ENCODE measurements around the gene GLRX. TPM values are rescaled to one million over a fixed set of nuclear protein-coding genes. Genes with fewer than 3 reads are reported as not detected.

GLRX gene
- total RNA-seq, 2 donors from 2014 or later, result 8.6 to 17.6 TPM

GRCh38 chr5:95783661-95784060 is 38.9 kb downstream of the GLRX start:
- DNase-seq, result no peak
- no peaks in the 10 kb centered on the region for H3K27me3 ChIP-seq
- H3K9me3 ChIP-seq, result no peaks in the 10 kb centered on the region
- peaks cover 28% of the 10 kb centered on the region for H3K4me1 ChIP-seq
- H3K36me3 ChIP-seq (replicated peaks in 1 of 2; ENCODE audit: insufficient read depth in 1 of 2, low read depth in 2 of 2), result peaks cover 0 to 24% of the 10 kb centered on the region in 2 donors
- TF ChIP-seq POLR2A (IDR thresholded peaks at IDR 0.05) (no peak), CTCF (IDR thresholded peaks at IDR 0.05) (no peak)
- no peak overlapping the region for H3K27ac ChIP-seq
- no peak for ATAC-seq
- H3K4me3 ChIP-seq, result no peak overlapping the region
- intact Hi-C loops (cut with DNase I), result loop anchor here (2.0 kb wide), 1 partner anchor 55 kb away; no protein-coding TSS in a partner anchor
- WGBS, 2 donors, result 94% methylated on average over 3 of the region's 3 CpGs

- intact Hi-C loops (cut with DNase I), result loop anchor here (2.0 kb wide), 1 partner anchor 57 kb away; no protein-coding TSS in a partner anchor
Observed at GRCh38 chr5:95782181-95782580, 40.3 kb downstream of the GLRX start.

GRCh38 chr5:95781101-95781583 is 41.4 kb downstream of the GLRX start:
- Histone ChIP-seq H3K27ac (peak overlapping the region in 3 of 4 donors; percentile 7 to 54 (median 39)), H3K27me3 (no peaks in the 10 kb centered on the region), H3K4me1 (peaks cover 31% of the 10 kb centered on the region), H3K9me3 (no peaks in the 10 kb centered on the region), H3K4me3 (no peak overlapping the region), H3K36me3 (replicated peaks in 1 of 2; ENCODE audit: insufficient read depth in 1 of 2, low read depth in 2 of 2) (peaks cover 0 to 10% of the 10 kb centered on the region in 2 donors)
- 25 to 28% methylated on average over 4 of the region's 4 CpGs for WGBS, 2 donors
- TF ChIP-seq CTCF (IDR thresholded peaks at IDR 0.05) (peak; percentile 60 to 93 (median 78)), POLR2A (IDR thresholded peaks at IDR 0.05) (no peak)
- ATAC-seq (peak; percentile 89), DNase-seq (peak; percentile 74 to 88 (median 82))
- intact Hi-C loops (cut with DNase I), result no loop called here

More at GRCh38 chr5:95782181-95782580, 40.3 kb downstream of the GLRX start:
- ATAC-seq (no peak), DNase-seq (no peak)
- Histone ChIP-seq H3K27me3 (no peaks in the 10 kb centered on the region), H3K36me3 (replicated peaks in 1 of 2; ENCODE audit: insufficient read depth in 1 of 2, low read depth in 2 of 2) (peaks cover 0 to 16% of the 10 kb centered on the region in 2 donors), H3K27ac (no peak overlapping the region), H3K4me3 (no peak overlapping the region), H3K9me3 (no peaks in the 10 kb centered on the region), H3K4me1 (peaks cover 31% of the 10 kb centered on the region)
- WGBS, 2 donors, result 84 to 93% methylated on average over 4 of the region's 4 CpGs
- TF ChIP-seq CTCF (IDR thresholded peaks at IDR 0.05) (no peak), POLR2A (IDR thresholded peaks at IDR 0.05) (no peak)

- Histone ChIP-seq H3K27me3 (no peaks in the 10 kb centered on the region), H3K4me3 (no peak overlapping the region), H3K36me3 (replicated peaks in 1 of 2; ENCODE audit: insufficient read depth in 1 of 2, low read depth in 2 of 2) (peaks cover 0 to 10% of the 10 kb centered on the region in 2 donors), H3K9me3 (no peaks in the 10 kb centered on the region), H3K27ac (peak overlapping the region; percentile 7 to 54 (median 28)), H3K4me1 (peaks cover 31% of the 10 kb centered on the region)
- WGBS, 2 donors, result 80 to 85% methylated on average over 7 of the region's 7 CpGs
- TF ChIP-seq CTCF (IDR thresholded peaks at IDR 0.05) (no peak), POLR2A (IDR thresholded peaks at IDR 0.05) (no peak)
- ATAC-seq (no peak), DNase-seq (peak in 1 of 4 donors; percentile 32)
- intact Hi-C loops (cut with DNase I), result no loop called here
Observed at GRCh38 chr5:95780597-95780996, 41.9 kb downstream of the GLRX start.

GRCh38 chr5:95779611-95780010 is 42.9 kb downstream of the GLRX start:
- no peak overlapping the region for H3K4me3 ChIP-seq
- intact Hi-C loops (cut with DNase I), result no loop called here
- WGBS, 2 donors, result 47 to 55% methylated on average over 2 of the region's 2 CpGs
- ATAC-seq (peak; percentile 14), DNase-seq (no peak)
- peaks cover 0 to 6% of the 10 kb centered on the region in 2 donors for H3K36me3 ChIP-seq (replicated peaks in 1 of 2; ENCODE audit: insufficient read depth in 1 of 2, low read depth in 2 of 2)
- no peaks in the 10 kb centered on the region for H3K9me3 ChIP-seq
- no peak for TF ChIP-seq CTCF (IDR thresholded peaks at IDR 0.05)
- TF ChIP-seq POLR2A (IDR thresholded peaks at IDR 0.05), result no peak
- peak overlapping the region in 3 of 4 donors; percentile 7 to 54 (median 39) for H3K27ac ChIP-seq
- no peaks in the 10 kb centered on the region for H3K27me3 ChIP-seq
- H3K4me1 ChIP-seq, result peaks cover 31% of the 10 kb centered on the region
